WI38 (cell line): ENCODE data around the gene R3HDML.
"Not testable (repeated sequence)": the region's sequence is repeated elsewhere in the genome, so short reads cannot be mapped to it uniquely, and the experiment has no call there.

Experiments
- H3K4me3 ChIP-seq: 2 replicates; pipeline ENCODE4 v1.5.1; 2011; ENCODE audit warnings: low read depth, mild to moderate bottlenecking, control low read depth, low read length
- CTCF ChIP-seq: IDR thresholded peaks from 2 replicates; pipeline ENCODE4 v1.5.1; 2012; ENCODE audit warnings: low read depth, mild to moderate bottlenecking, control low read depth, low read length

Gene R3HDML

GRCh38 chr20:44336725-44337380 is at the start of gene R3HDML:
TSS of gene R3HDML (plus strand) at chr20:44337043. CDS start at chr20:44337158, 115 bp downstream.
- no peak within 1 kb of the TSS for H3K4me3 ChIP-seq
- no peak for TF ChIP-seq CTCF

- TF ChIP-seq CTCF: no peak
- H3K4me3 ChIP-seq: no peak overlapping the region
Measured at GRCh38 chr20:44287272-44288097, 49.4 kb upstream of the R3HDML start.

- TF ChIP-seq CTCF: no peak
Measured at GRCh38 chr20:44288252-44288651, 48.6 kb upstream of the R3HDML start.

GRCh38 chr20:44291754-44292153 is 45.1 kb upstream of the R3HDML start:
- no peak overlapping the region for H3K4me3 ChIP-seq
- TF ChIP-seq CTCF: no peak

More at GRCh38 chr20:44288252-44288651, 48.6 kb upstream of the R3HDML start:
- no peak overlapping the region for H3K4me3 ChIP-seq

- TF ChIP-seq CTCF: no peak
- no peak overlapping the region for H3K4me3 ChIP-seq
Measured at GRCh38 chr20:44296011-44296410, 40.8 kb upstream of the R3HDML start.

GRCh38 chr20:44297721-44298120 is 39.1 kb upstream of the R3HDML start:
- TF ChIP-seq CTCF: no peak

GRCh38 chr20:44299011-44299535 is 37.8 kb upstream of the R3HDML start:
- H3K4me3 ChIP-seq: not testable (repeated sequence)

More at GRCh38 chr20:44297721-44298120, 39.1 kb upstream of the R3HDML start:
- H3K4me3 ChIP-seq: no peak overlapping the region
